GM19025 (cell line): Measurements from ENCODE around the gene ZNF286A.
A peak's percentile ranks its signal among the peaks of the same experiment; 100 is the strongest.
"Not testable (repeated sequence)": the region's sequence is repeated elsewhere in the genome, so short reads cannot be mapped to it uniquely, and the experiment has no call there.

Experiments
- ATAC-seq: cut with Tn5 transposase; IDR thresholded peaks from one replicate; pipeline ENCODE4 v1.9.1; 2021; ENCODE audit warnings: mild to moderate bottlenecking, low read depth, moderate library complexity; ENCODE audit not compliant: unreplicated experiment

Gene ZNF286A

DNA sequence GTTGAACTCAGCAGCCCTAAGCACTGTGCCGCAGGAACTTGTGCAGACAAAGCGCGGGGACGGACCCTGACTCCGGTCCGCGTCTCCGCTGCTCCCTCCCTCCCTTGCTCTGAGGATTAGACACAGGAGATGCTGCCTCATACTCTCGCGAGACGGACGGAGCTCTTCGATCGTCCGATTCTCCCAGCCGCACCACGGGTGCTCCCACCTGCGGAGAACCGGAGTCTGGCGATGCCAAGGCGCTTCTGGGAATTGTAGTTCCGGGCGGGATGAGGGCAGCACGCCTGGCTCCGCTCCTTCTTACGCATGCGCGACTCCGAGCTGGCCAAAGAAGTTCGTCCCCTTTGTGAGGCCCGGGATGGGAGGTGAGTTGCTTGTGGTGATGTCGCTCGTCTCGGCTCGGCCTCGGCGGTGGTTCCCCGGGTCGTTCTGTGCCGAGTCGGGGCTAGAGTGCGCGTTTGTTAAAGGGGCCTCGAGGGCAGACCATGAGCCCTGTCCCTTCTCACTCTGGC, at the start of gene ZNF286A:
TSS of gene ZNF286A (plus strand) at position 340 of the 512 bp plus-strand sequence. CDS start 578 bp downstream, outside the sequence.
- ATAC-seq: peak; percentile 93

GRCh38 chr17:15649861-15650421, 49.6 kb upstream of the ZNF286A start:
- ATAC-seq: no peak

GRCh38 chr17:15650741-15651582, 48.6 kb upstream of the ZNF286A start:
- no peak for ATAC-seq

DNA sequence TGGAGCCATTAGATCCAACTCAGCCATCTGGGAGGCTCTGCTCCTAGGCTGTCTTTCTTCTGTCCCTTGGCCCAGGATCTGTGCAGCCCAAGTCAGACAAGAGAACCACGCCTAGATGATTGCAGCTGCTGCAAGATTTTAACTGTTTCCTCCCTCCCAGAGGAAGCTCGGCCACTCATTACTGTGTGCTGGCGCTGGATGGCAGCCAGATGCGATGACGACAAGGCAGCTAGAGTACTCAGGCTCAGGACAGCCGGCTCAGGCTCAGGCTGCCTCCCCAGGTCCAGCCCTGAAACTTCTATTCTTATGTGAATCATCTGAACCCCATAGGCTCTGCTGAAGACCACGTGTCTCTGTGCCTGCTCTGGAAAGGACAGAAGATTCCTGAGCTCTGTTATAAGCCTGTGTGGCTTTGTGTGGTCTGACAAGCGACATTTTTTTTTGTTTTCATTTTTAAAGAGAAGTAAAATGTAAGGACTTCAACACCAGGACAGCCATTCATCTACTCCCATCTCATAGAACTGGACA, 47.9 kb upstream of the ZNF286A start:
- ATAC-seq: peak; percentile 73

- ATAC-seq: no peak
These were observed 46.6 kb upstream of the ZNF286A start for GRCh38 chr17:15652960-15653359.

DNA sequence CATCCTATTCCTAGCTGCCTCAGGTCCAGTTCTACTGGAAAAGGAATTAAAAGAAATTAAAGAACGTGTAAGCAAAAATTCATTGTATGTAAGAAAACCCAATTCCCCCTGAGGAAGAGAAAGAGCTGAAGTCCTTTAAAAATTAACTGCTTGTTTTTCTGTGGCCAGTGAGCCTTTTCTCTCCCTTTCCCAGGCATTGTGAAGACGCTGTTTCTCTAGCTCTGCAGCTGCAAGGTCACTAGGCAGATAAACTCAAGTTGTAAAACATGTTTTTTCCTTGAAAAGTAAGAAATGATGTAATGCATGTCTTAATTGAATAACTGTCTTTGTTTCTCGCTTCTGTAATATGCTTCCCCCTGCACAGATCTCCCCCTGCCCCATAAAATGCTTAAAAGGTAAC, 45.2 kb upstream of the ZNF286A start:
- ATAC-seq: not testable (repeated sequence)

DNA sequence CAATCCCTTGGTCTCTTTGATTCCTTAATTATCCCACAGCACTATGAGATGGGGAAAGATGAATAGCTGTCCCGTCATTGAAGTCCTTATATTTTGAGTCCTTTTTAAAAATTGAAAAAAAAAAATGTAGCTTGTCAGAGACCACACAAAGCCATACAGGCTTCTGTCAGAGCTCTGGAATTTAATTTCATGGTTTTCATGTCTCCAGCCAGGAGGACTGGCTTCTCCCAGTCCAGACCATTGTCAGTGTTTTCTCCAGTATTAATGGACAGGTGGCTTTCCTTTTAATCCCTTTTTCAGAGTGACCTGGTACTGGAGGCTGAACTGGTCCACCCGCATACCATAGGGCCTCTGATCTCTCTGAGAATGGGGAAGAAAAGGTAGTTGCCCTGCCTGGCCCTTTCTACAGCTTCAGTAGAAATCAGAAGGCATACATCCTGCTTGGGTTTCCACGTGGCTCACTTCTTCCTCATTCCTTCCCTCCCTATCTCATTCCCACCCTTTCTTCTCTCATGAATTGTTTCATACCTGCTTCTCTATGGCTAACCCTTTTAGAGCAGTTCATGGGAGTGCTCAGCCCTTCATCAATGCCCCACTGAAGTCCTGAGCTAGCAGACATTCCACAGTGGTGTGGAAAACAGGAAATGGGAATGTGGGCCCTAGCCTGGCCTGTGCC, 44.5 kb upstream of the ZNF286A start:
- ATAC-seq: no peak

DNA sequence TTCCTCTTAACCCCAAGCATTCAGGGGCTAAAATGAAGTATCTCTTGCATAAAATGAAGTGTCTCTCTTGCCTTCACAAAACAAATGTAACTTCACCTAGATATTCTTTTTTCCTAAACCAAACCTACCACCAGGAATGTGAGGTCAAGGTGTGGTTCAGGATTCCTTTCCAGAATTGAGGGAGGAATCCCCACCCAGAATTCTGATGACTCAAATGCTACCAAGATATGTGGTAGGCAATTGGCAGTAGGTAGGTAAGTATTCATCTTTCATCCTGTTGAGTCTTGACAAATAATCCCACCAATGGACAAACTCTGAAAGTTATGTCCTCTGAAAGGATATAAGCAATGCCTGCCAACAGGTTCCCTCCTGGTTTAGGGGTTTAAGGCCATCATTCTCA, 41.7 kb upstream of the ZNF286A start:
- no peak for ATAC-seq

- ATAC-seq: no peak
These were observed 41.3 kb upstream of the ZNF286A start for GRCh38 chr17:15658296-15658695.

DNA sequence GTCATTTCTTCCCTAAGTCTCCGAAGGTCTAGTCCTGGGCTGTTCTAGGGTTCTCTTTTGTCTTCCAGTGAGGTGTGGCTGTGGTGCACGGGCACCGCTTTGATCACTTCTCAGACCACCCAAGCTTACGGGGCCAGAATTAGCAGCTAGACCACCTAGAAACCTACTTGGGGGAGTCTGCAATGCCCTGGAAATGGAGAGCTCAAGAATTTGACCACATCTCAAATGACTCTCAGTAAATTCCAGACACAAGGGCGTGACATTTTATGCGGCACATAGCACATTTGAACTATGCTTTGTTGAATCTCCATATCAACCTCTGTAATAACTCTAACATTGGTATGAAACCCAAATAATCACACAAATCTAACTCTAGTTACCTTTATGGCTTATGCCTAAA, 40.3 kb upstream of the ZNF286A start:
- no peak for ATAC-seq

GRCh38 chr17:15659663-15660062, 39.9 kb upstream of the ZNF286A start:
- ATAC-seq: no peak

DNA sequence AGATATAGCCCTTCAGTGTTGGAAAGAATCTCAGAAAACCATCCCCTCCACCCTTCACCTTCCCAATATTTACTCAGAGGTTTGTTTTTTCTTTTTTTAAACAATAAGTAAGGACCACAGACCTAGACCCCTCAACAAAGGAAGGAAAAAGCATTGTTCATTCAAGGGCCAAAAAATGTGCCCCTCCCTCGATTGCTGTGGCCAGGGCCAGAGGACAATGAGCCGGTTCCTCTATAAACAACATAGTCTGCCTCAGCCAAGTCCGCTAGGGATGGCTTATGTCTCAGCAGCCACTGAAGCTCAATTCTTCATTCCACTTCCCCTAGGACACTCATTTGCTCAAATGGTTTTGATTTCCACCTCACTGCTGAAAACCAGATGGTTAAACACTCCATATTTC, 39.5 kb upstream of the ZNF286A start:
- ATAC-seq: no peak

GRCh38 chr17:15662681-15663080, 36.9 kb upstream of the ZNF286A start:
- ATAC-seq: no peak

DNA sequence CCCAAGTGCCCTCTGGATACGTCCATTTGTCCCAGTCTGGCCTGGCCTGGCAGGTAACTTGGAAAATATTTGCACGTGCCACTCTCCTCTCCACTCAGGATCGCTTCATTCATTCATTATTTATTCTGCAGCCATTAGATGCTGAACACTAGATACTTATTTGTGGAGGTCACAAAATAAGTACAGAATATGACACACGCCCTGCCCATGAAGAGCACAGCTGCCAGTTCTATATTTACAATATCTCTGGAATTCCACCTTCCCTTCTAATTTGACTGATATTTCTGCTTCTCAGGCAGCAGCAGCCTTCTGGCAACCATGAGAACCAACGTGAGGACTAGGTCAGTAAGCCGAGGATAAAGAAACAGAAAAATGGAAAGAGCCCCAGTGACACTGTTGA, 36.4 kb upstream of the ZNF286A start:
- no peak for ATAC-seq

- ATAC-seq: no peak
These were observed 35.9 kb upstream of the ZNF286A start for GRCh38 chr17:15663691-15664090.

DNA sequence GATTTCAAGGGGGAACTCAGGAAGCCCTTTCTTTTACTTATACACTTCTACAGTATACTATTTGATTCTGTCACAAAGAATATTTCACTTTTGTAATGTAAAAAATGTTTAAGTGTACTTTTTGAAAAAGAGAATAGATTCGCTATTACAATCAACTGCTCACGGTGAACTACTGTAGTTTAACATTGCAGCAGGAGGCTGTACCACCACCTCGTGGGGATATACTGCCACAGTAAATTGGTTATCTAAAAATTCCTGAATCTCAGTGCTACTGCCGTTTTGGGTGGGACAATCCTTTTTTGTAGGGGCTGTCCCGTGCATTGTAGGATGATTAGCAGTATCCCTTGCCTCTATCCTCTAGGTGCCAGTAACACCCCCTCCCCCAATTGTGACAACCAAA, 30.0 kb upstream of the ZNF286A start:
- not testable (repeated sequence) for ATAC-seq

- ATAC-seq: not testable (repeated sequence)
These were observed 24.9 kb upstream of the ZNF286A start for GRCh38 chr17:15674640-15675039.

DNA sequence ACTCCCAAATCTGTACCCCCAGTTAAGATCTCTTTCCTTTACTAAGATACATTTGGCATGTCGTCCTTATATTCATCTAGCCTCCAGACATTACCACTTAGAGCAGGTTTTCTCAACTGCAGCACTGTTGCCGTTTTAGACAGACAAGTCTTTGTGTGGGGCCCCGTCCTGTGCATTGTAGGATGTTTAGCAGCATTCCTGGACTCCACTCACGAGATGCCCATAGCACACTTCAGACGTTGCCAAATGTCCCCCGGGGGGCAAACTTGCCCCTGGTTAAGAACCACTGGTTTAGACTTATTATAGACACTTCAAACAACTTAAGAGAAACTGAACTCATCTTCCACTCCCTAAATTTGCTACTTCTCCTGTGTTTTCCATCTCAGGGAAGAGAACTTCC, 23.6 kb upstream of the ZNF286A start:
- not testable (repeated sequence) for ATAC-seq

DNA sequence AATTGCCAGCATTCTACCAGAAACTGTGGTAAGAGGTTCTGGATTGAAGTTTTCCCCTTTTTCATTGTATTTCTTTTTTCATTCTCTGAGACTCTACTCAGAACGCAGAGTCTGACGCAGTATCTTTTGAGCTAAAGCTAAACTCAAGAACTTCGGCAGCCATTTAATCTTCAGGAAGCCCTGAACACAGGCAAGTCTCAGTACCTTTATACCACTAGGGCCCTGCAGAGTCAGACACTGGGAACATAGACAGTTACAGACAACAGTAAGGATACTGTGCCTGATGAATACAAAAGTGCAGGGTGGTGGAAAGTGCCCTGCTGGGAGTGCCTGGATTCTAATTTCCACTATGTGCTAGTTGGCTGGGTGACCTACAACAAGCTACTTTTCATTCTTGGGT, 16.4 kb upstream of the ZNF286A start:
- not testable (repeated sequence) for ATAC-seq

- ATAC-seq: peak; percentile 92
These were observed 15.6 kb upstream of the ZNF286A start, which contains the start of gene TRIM16 for GRCh38 chr17:15683824-15684478. TSS of gene TRIM16 (minus strand) at chr17:15684311. CDS start at chr17:15651609, 32,702 bp downstream.
